GM15510 (cell line): ENCODE measurements around the gene TBC1D24.

Source experiments
- POLR2A ChIP-seq: IDR thresholded peaks from 3 replicates; pipeline ENCODE4 v1.6.1; 2011; ENCODE audit warnings: borderline replicate concordance; ENCODE audit not compliant: insufficient read length; ENCODE audit errors: extremely low read depth

Gene TBC1D24

DNA sequence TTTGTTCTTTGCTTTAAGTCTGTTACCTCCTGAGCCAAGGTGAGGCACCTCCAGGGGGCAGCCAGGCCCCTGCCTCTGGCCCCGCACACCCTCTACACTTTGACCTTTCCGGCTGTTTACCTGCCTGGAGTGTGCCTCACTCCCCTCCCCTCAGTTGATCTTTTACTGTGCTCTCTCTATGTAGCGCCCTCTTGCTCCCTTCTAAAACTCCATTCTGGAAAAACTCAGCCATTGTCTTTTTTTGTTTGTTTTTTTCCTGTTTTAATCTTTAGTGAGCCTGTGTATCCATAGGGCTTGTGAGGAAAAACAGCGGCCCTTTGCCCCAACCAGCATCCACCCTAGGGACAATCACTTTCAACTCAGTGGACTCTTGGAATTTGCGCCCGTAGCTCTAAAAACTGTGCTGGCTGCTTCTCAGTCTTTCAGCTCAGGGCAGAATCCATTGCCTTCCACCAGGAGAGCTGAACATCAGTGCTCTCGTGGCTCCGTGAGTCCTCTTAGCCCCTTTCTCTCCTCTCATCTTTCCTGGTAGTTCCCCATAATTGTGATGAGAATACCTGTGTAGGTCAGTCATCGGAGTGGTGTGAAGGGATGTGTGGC is 49.5 kb downstream of the TBC1D24 start:
- no peak for TF ChIP-seq POLR2A

DNA sequence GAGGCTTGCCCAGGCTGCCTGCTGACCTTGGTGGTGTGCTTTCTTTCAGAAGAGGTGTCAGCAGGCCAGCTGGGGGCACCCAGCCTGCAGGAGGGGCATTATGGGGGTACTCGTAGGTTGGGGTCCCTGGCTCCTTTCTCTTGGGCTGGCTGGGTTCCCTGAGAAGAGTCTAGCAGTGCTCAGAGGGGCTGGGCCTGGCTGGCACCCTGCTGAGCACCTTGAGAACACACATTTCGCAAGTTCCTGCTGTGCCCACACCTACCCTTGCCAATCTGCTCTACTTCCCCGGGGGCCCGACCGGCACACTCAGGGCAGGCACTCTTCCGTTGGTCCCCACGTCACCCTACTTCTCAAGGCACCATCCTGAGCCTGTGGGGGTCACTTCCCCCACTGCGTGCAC is 51.2 kb downstream of the TBC1D24 start:
- TF ChIP-seq POLR2A = no peak

DNA sequence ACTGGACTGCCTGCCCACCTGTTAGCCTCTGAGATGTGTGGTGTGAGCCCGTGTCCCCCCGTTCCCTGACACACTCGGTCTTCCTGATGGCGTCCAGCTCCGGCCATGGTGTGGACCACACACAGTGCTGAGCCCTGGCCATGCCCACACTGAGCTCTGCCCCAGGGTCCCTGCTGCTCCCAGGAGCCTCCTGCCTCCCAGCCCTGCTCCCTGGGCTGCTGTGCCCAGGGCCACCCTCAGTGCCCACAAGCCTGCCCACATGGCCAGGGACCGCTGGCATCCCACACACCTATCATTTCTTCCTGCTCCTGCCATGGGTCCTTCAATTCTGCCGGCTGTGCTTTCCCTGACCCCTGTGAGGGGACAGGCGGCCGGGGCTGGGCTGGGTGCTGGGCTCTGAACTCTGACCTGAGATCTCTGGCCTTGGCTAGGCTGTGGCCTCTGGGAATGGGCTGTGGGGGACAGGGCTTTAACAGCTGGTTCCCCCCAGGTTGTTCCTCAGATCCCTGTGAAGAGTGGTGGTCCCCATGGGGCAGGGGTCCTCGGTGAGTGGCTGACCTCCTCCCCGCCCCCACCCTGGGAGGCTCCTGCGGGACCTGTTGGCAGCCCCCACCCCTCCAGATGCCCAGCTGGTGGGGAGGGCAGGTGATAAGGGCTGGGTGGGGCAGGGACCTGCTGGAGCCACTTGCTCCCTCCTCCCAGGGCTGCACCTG is 52.3 kb downstream of the TBC1D24 start:
- TF ChIP-seq POLR2A = no peak

DNA sequence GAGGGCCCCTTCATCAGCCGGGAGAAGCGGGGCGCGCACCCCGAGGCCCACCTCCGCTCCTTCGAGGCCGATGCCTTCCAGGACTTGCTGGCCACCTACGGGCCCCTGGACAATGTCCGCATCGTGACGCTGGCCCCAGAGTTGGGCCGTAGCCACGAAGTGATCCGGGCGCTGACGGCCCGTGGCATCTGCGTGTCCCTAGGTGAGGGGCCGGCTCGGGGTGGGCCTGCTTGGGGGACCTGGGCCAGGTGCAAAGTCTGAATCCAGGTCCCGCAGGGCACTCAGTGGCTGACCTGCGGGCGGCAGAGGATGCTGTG is 52.8 kb downstream of the TBC1D24 start:
- no peak for TF ChIP-seq POLR2A

DNA sequence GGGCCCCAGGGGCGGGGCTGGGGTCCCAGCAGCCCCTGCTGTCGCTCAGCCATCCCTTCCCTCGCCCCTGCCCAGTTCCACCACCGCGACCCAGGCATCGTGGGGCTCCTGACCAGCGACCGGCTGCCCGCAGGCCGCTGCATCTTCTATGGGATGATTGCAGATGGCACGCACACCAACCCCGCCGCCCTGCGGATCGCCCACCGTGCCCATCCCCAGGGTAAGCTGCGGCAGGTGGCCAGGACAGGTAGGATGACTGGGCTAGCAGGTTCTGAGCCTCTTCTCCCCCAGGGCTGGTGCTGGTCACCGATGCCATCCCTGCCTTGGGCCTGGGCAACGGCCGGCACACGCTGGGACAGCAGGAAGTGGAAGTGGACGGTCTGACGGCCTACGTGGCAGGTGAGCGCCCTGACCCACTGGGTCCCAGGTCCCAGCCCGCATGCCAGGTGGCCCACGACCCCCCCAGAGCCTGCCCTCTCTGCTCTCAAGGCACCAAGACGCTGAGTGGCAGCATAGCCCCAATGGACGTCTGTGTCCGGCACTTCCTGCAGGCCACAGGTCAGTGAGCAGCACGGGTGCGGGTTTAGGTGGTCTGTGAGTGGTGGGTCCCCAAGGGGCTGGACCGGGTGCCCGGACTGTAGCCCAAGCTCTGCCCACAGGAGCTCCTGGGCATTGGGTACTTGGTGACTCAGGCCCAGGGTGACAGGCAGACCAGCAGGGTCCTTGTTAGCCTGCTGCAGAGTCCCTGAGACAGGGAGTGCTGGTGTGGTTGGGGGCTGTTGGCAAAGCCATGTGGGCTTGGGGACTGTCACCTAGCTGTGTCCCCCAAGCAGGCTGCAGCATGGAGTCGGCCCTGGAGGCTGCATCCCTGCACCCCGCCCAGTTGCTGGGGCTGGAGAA is 53.5 kb downstream of the TBC1D24 start:
- no peak for TF ChIP-seq POLR2A

DNA sequence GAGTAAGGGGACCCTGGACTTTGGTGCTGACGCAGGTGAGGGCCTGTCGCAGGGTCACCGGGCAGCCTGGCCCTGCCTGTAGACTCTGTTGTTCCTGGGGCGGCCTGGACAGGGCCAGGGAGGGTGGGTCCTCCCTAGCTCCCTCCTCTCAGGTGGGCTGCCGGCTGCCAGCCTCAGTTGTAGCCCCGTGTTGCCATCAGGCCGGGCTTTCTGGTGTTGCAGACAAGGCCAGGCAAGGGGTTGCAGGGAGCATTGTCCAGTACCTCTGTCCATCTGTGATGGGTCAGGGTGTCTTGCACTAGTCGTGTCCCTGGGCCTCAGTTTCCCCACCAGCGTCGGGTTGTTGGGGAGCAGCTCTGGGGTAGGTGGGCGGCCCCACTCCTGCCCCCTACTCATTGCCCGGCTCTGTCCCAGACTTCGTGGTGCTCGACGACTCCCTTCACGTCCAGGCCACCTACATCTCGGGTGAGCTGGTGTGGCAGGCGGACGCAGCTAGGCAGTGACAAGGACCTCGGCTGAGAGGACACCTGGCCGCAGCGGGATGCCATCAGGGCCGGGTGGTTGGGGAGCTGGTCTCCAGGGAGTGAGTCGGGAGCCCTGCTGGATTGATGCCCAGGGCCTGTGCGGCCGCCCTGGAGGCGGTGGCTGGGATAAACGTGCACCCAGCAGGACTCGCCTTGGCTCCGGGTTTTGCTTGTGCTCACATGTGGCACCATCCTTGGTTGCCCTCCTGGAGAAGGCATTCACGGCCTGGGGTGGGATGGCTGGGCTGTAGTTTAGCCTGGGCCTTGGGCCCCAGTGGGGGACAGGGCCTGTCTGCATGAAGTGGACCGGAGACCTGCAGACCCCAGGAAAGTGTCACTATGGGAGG is 54.4 kb downstream of the TBC1D24 start:
- TF ChIP-seq POLR2A = no peak

DNA sequence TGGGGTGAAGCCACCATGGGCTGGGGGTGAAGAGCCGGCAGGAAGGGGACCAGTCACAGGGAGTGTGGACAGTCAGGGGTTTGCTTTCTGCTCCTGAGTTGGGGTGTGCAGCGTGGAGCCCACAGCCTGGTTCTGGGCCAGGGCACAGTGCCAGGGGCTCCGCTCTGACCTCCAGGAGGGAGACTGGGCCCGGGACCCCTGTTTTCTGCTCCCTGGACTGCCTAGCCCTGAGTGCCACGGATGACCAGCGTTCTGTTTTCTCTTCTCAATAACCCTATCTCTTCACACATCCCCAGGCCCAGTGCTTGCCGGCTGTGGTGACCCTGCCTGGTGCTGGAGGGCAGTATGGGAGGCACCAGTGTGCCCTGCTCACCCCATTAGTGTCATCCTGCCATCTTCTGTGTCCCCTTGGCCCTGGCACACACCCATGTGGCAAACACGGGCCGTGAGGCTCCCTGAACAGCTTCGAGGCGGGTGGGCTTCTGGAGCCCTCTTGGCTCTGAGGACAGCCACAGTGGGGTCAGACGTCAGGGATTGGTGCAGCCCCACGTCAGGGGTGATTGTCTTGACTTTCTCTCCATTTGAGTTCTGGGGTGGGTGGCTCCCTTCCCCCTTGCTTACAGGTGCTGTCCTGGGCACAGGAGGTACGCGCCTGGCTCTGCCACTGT is 55.2 kb downstream of the TBC1D24 start:
- TF ChIP-seq POLR2A = no peak

DNA sequence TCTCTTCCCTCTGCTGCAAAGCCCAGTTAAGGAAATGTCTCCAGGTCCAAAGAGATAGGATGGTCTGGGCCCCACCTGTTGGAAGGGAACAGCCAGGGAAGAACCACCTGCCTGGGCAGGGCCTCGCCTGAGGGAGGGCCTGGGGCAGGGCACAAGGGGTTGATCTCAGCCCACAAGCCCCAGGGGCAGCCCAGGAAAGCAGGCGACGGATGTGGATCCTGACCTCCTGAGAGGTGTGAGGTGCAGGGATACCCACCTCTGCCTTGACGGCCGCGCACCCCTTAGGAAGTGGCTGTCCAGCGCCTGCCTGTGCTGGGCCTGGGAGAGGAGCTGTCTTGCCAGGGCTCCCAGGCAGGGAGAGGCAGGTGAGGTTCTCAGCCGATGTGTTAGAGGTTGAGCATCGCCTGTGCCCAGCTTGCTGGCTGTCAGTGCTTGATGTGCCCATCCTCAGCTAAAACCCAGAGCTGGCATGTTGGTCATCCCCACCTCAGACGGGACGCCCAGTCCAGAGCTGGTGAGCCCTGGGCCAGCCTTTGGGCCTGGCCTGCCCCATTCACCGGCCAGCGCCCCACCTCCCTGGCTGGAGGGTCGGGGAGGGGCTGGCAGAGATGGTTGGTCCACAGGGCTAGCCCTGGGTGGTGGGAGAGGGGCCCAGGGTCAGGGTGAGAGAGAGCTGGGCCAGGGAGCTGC is 55.8 kb downstream of the TBC1D24 start:
- TF ChIP-seq POLR2A = no peak

DNA sequence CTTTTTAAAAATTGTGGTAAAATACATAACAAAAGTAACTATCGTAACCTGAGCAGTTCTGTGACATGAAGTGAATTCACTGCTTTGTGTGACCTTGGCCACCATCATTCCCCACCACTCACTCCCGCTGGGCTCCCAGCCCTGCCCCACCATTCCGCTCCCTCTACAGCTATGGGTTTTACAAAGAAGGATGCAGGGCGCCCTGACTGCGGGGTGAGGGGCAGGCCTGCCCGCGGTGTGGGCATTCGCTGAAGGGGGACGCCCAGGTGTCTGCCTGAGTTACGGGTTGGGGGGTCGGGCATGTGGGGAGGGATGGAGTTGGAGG is 56.4 kb downstream of the TBC1D24 start, which contains the start of gene CEMP1:
TSS of gene CEMP1 (minus strand) at position 38 of the 325 bp plus-strand sequence. CDS start 335 bp downstream, outside the sequence.
- TF ChIP-seq POLR2A = no peak

DNA sequence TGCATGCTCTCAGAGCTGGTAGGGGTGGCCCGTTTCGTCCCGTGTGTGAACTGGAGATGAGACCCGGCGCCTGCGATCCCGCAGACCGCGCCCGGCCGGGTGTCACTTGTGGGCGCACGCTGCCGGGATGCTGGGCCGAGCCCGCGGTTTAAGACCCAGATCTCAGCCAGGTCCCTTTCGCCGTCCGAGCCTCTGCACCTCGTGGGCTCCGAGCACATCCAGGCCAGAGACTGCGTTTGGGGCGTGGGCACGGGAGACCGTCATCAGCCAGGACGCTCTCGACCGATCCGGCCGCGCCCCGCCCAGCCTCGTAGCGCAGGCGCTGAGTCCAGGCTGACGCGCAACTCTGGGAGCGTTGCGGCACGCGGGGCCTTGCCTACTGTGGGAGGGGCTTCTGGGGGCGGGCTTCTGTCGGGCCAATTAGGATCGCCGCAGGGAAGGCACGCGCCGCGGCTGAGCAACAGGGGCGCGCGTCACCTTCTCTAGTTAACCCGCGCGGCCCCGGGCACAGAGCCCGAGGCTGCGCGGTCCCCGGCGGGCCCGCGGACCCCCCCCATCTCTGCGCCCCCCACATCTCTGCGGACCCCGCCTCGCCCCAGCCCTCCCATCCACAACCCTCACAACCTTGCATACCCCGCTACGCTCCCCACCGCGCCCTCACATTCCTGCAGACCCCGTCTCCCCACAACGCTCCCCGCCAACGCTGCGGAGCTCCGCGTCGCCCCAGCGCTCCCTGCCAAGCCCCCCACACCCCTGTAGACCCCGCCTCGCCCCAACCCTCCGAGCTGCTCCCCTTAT is 57.0 kb downstream of the TBC1D24 start:
- TF ChIP-seq POLR2A = peak; percentile 86

DNA sequence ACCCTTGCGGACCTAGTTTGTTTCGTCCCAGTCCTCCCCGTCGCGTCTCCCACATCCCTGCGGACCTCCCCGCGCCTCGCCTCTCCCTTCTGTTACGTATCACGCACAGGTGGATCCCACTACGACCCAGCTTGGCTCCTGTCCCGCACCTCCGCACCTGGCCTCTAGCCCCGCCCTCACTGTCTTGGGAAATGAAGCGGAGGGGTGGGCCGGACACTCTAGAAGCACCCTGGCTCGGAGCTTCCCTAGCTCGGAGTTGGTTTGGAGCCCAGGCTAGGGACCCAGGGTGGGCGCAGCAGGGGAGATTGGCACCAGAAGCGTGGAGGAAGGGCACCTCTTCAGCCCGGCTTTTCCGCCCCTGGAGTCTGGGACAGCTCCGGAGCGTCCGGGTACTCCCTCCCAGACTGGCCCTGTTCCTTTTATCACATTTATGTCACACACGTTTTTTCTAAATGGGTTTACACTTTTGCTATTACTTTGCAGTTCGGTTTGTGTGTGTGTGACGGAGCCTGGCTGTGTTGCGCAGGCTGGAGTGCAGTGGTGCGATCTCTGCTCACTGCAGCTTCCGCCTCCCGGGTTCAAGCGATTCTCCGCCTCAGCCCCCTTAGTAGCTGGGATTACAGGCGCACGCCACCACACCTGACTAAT is 57.7 kb downstream of the TBC1D24 start:
- no peak for TF ChIP-seq POLR2A

DNA sequence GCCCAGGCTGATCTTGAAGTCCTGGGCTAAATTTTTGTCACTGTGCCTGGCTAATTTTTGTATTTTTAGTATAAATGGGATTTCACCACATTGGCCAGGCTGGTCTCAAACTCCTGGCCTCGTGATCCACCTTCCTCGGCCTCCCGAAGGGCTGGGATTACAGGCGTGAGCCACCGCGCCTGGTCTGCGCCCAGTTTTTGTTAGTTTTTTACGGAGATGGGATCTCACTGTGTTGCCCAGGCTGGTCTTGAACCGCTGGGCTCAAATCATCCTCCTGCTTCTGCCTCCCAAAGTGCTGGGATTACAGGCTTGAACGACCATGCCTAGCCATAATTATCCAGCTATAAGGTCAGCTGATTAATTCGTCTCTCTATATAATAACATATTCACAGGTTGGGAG is 59.0 kb downstream of the TBC1D24 start:
- no peak for TF ChIP-seq POLR2A
